PC-9 (cell line): ENCODE measurements around the gene CADM4. TPM values are rescaled to one million over a fixed set of nuclear protein-coding genes. Genes with fewer than 3 reads are reported as not detected.

ENCODE experiments used
- BruUV-seq: library from RNA; stranded (reverse); fragments of 400-500 nt; replicated peaks from 2 replicates; lab custom pipeline; 2021; lab: Mats Ljungman, UMichigan
- CTCF ChIA-PET: fragments of 300-600 bp; sonication (Branson Sonifier 250); formaldehyde crosslinking; loops from one replicate; lab custom pipeline; 2022; ENCODE audit warnings: antibody characterized with exemption; lab: Charles Lee
- POLR2A ChIA-PET: fragments of 300-600 bp; sonication (Branson Sonifier 250); formaldehyde crosslinking; loops from one replicate; lab custom pipeline; 2022; ENCODE audit warnings: antibody characterized with exemption; ENCODE audit not compliant: unreplicated experiment; lab: Charles Lee
- DNase-seq, 2 experiments: peaks; one replicate each; pipeline versions ENCODE4 v3.0.0 to v3.0.0-alpha.2; 2015 to 2022; ENCODE audit warnings: mixed read lengths in 1 of 2
- H2AFZ ChIP-seq: fragments of 200-600 bp; sonication (generic); 2 replicates; pipeline ENCODE4 v1.8.1; 2017; ENCODE audit warnings: antibody characterized with exemption
- H3F3A ChIP-seq: fragments of 200-600 bp; sonication (generic); 2 replicates; pipeline ENCODE4 v1.8.1; 2017; ENCODE audit warnings: antibody characterized with exemption, mild to moderate bottlenecking, low read depth; ENCODE audit not compliant: insufficient read depth
- H3K27ac ChIP-seq: fragments of 200-600 bp; sonication (generic); 2 replicates; pipeline ENCODE4 v1.6.1; 2016; ENCODE audit warnings: mixed run types
- H3K27me3 ChIP-seq: fragments of 200-600 bp; sonication (generic); 2 replicates; pipeline ENCODE4 v1.6.1; 2016; ENCODE audit warnings: low read depth, mixed run types; ENCODE audit not compliant: insufficient read depth
- H3K36me3 ChIP-seq: fragments of 200-600 bp; sonication (generic); 2 replicates; pipeline ENCODE4 v1.6.1; 2016; ENCODE audit warnings: low read depth, mixed run types
- H3K4me1 ChIP-seq: fragments of 200-600 bp; sonication (generic); replicated peaks from 2 replicates; pipeline ENCODE4 v1.6.1; 2016; ENCODE audit warnings: mixed run types; ENCODE audit not compliant: insufficient read depth
- H3K4me2 ChIP-seq: fragments of 200-600 bp; sonication (generic); 2 replicates; pipeline ENCODE4 v1.6.1; 2017; ENCODE audit warnings: mixed run types
- H3K4me3 ChIP-seq: fragments of 200-600 bp; sonication (generic); 2 replicates; pipeline ENCODE4 v1.6.1; 2016; ENCODE audit warnings: mixed run types
- H3K79me2 ChIP-seq: fragments of 200-600 bp; sonication (generic); 2 replicates; pipeline ENCODE4 v1.6.1; 2017; ENCODE audit warnings: low read depth, mixed run types
- H3K9me2 ChIP-seq: fragments of 200-600 bp; sonication (generic); 2 replicates; pipeline ENCODE4 v1.8.1; 2017; ENCODE audit warnings: mild to moderate bottlenecking; ENCODE audit not compliant: insufficient read depth
- H3K9me3 ChIP-seq: fragments of 200-600 bp; sonication (generic); 2 replicates; pipeline ENCODE4 v1.8.1; 2016; ENCODE audit warnings: low read depth; ENCODE audit not compliant: insufficient read depth
- H4K20me1 ChIP-seq: fragments of 200-600 bp; sonication (generic); 2 replicates; pipeline ENCODE4 v1.8.1; 2017; ENCODE audit not compliant: insufficient read depth
- CTCF ChIP-seq: fragments of 200-600 bp; sonication (generic); conservative IDR thresholded peaks from 2 replicates; pipeline ENCODE4 v1.6.1; 2017; ENCODE audit warnings: mixed run types, antibody characterized with exemption, mild to moderate bottlenecking, moderate library complexity
- EZH2 ChIP-seq: fragments of 200-600 bp; sonication (generic); IDR thresholded peaks from 2 replicates; pipeline ENCODE4 v1.8.0; 2017; ENCODE audit warnings: antibody characterized with exemption, low read depth
- intact Hi-C: fragments of 100-400 bp; cut with micrococcal nuclease; formaldehyde crosslinking; loops from one replicate; pipeline ENCODE4 v1.10.0; 2022; ENCODE audit not compliant: unreplicated experiment
- total RNA-seq: library from RNA; stranded (reverse); gene quantifications from 2 replicates; pipeline ENCODE4 v1.2.3, GENCODE V29; 2021

Gene CADM4
- total RNA-seq, 1 experiment from 2014 or later: 71.1 TPM

DNA sequence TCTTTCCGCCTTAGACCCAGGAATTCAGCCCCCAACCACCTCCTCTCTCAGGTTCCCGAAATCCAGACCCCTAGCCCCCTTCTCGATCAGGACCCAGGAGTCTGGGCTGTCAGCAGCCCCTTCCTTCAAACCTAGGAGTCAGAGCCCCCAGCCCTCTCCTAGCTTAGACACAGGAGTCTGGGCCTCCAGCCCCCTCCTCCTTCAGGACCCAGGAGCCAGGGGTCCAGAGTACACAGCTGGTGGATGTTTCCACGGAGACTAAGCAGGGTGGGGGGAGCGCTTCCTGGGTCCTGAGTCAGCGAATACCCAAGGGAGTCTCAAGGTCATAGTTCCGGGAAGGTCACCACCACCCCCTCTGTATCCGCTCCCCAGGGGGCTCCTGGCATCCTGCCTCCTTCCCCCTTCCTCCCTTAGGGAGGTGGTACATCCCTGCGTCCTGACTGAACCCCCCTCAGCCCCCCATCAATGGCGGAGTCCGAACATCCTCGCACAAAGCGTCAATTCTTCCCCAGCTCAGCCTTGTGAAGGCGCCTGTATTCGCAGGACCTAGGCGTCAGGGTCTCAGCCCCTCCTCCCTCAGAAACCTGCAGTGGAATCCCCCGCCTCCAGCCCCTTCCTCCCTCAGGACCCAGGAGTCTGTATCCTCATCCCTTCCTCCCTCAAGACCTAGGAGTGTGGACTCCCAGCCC lies 4.6 kb downstream of the CADM4 start:
- no peak overlapping the region for H3K4me2 ChIP-seq
- ChIA-PET CTCF (no interaction called here), POLR2A (no interaction called here)
- no peaks in the 10 kb centered on the region for H3K36me3 ChIP-seq
- 0 out of 2 replicates have a peak, but pooled peaks cover 14% of the 10 kb centered on the region for H3F3A ChIP-seq
- no peaks in the 10 kb centered on the region for H3K9me2 ChIP-seq
- no peak for DNase-seq
- H2AFZ ChIP-seq: no peak overlapping the region
- intact Hi-C loops: no loop called here
- H3K27ac ChIP-seq: no peak overlapping the region
- H4K20me1 ChIP-seq: no peaks in the 10 kb centered on the region
- BruUV-seq: no TSS peak
- H3K9me3 ChIP-seq: no peaks in the 10 kb centered on the region
- H3K4me3 ChIP-seq: no peak overlapping the region
- no peak for TF ChIP-seq CTCF
- no peak for TF ChIP-seq EZH2
- peaks cover 8% of the 10 kb centered on the region; the same call in 1 of the 2 replicates for H3K4me1 ChIP-seq
- H3K27me3 ChIP-seq: peaks cover 6% of the 10 kb centered on the region; the same call in 1 of the 2 replicates
- no peaks in the 10 kb centered on the region for H3K79me2 ChIP-seq

DNA sequence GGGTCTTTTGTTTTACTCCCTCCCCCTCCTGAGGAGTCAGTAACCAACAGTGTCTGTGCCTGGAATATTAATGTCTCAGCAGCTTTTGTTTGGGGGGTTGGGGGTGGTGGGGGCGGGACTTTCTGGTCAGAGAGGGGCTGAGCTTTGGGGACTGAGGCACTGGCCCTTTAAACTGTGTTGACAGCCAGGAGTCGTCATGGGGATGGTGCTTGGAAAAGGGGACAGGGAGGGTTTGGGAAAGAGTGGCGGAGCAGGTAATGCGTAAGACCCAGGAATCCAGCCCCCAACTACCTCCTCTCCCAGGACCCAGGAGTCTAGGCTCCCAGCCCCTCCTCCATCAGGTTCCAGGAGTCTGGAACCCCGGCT lies 5.2 kb downstream of the CADM4 start:
- no peak overlapping the region for H3K4me2 ChIP-seq
- no peaks in the 10 kb centered on the region for H4K20me1 ChIP-seq
- H3K79me2 ChIP-seq: no peaks in the 10 kb centered on the region
- no peaks in the 10 kb centered on the region for H3K9me3 ChIP-seq
- no peak overlapping the region for H3K4me3 ChIP-seq
- TF ChIP-seq CTCF (no peak), EZH2 (no peak)
- intact Hi-C loops: no loop called here
- no peaks in the 10 kb centered on the region for H3K9me2 ChIP-seq
- ChIA-PET POLR2A (no interaction called here), CTCF (no interaction called here)
- H3F3A ChIP-seq: 0 out of 2 replicates have a peak, but pooled peaks cover 14% of the 10 kb centered on the region
- H2AFZ ChIP-seq: no peak overlapping the region
- BruUV-seq: no TSS peak
- DNase-seq: no peak
- no peak overlapping the region for H3K27ac ChIP-seq
- peaks cover 7% of the 10 kb centered on the region; the same call in 1 of the 2 replicates for H3K4me1 ChIP-seq
- H3K36me3 ChIP-seq: no peaks in the 10 kb centered on the region
- peaks cover 6% of the 10 kb centered on the region; the same call in 1 of the 2 replicates for H3K27me3 ChIP-seq

DNA sequence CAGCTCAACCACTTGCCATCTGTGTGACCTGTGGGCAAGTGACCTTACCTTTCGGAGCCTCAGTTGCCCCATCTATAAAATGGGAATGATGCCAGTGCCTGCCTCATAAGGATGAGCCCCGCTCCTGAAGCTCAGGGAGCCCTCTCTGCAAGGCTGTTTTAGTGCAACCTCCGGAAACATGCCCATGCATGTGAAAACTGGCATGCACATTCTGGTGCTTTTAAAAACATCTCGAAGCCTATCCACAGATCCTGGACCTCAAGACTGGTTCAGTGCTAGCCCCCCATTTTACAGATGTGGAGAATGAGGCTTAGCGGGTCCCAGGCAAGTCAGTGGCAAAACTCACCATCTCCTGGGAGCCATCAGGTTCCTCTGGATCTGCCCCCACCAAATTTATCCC lies 5.6 kb downstream of the CADM4 start:
- no peak for DNase-seq
- TF ChIP-seq EZH2 (no peak), CTCF (no peak)
- Histone ChIP-seq H3K79me2 (no peaks in the 10 kb centered on the region), H3F3A (0 out of 2 replicates have a peak, but pooled peaks cover 14% of the 10 kb centered on the region), H3K9me3 (no peaks in the 10 kb centered on the region), H3K4me3 (no peak overlapping the region), H3K27ac (no peak overlapping the region), H2AFZ (no peak overlapping the region), H3K4me2 (no peak overlapping the region), H3K27me3 (peaks cover 4% of the 10 kb centered on the region; the same call in 1 of the 2 replicates), H3K9me2 (no peaks in the 10 kb centered on the region), H4K20me1 (no peaks in the 10 kb centered on the region), H3K36me3 (no peaks in the 10 kb centered on the region), H3K4me1 (peaks cover 6% of the 10 kb centered on the region; the same call in 1 of the 2 replicates)
- POLR2A ChIA-PET: interaction anchor here (0.6 kb wide), 1 partner anchor 34 kb away, joined by 4 read pairs; no protein-coding TSS in a partner anchor
- CTCF ChIA-PET: no interaction called here
- intact Hi-C loops: no loop called here
- BruUV-seq: no TSS peak
